Testis (tissue), 2 donors: ENCODE data around the gene ZFR2.

Experiments used
- CTCF ChIP-seq, 3 experiments: fragments of 450-650 bp in 2 of 3; fragments of 200-600 bp in 1 of 3; sonication (generic) in 1 of 3; IDR thresholded peaks; one replicate each; pipeline ENCODE4 v1.5.1; 2016 to 2019; ENCODE audit warnings: antibody characterized with exemption in 3 of 3, mild to moderate bottlenecking in 2 of 3, moderate library complexity in 1 of 3
- POLR2A ChIP-seq: fragments of 450-650 bp; IDR thresholded peaks from one replicate; pipeline ENCODE4 v1.6.1; 2017; ENCODE audit warnings: antibody characterized with exemption, mild to moderate bottlenecking, moderate library complexity

DNA sequence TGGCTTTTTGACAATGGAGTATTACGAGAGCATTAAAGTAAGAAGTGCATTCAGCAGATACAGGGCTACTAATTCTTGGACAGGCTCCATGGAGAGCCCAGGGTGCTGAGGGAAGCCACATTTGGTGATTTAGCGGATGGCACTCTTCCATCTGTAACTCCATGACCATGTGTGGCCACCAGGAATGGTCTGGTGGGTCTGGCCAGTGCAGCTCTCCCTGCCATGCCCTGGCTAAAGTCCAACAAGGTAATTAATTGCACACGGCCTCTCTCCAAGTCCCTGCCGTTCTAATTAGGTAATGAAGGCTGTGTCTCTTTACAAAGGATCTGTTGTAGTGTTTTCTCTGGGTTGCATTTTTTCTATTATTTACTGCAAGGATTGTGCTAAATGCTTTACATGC lies 4.3 kb upstream of the ZFR2 start:
- no peak for TF ChIP-seq CTCF (IDR thresholded peaks at IDR 0.05)
- TF ChIP-seq POLR2A: no peak
